ENCODE results near the gene DEPDC5.

- no peak for TF ChIP-seq CTCF (IDR thresholded peaks at IDR 0.05; ENCODE audit: insufficient read depth, low read length)
- no peak for TF ChIP-seq GABPA (IDR thresholded peaks at IDR 0.05; ENCODE audit: low read depth)
These were observed 96.3 kb downstream of the DEPDC5 start for GRCh38 chr22:31850135-31850534.
